H1 (cell line): ENCODE measurements around the gene CAMKMT. TPM values are rescaled to one million over a fixed set of nuclear protein-coding genes. Genes with fewer than 3 reads are reported as not detected.

Experiments used
- SRF ChIP-seq: IDR thresholded peaks from 2 replicates; pipeline ENCODE4 v1.6.1; 2011; ENCODE audit warnings: mild to moderate bottlenecking, low read depth, low read length, moderate library complexity
- TAF1 ChIP-seq: IDR thresholded peaks from 2 replicates; pipeline ENCODE4 v1.6.1; 2011; ENCODE audit warnings: mild to moderate bottlenecking, low read depth, low read length
- TCF12 ChIP-seq: IDR thresholded peaks from 2 replicates; pipeline ENCODE4 v1.6.1; 2011; ENCODE audit warnings: low read depth, mild to moderate bottlenecking, low read length
- TEAD4 ChIP-seq: IDR thresholded peaks from 2 replicates; pipeline ENCODE4 v1.6.1; 2012; ENCODE audit warnings: low read depth, low read length, inconsistent platforms, mixed read lengths
- polyA plus RNA-seq, 7 experiments: library from polyadenylated mRNA; depleted of rRNA in 3 of 7; stranded (reverse) in 5 of 7; unstranded in 2 of 7; fragments of >200 nt in 5 of 7; fragments of 200-250 nt in 2 of 7; gene quantifications; 1 replicate in 5 of 7; 2 replicates in 1 of 7; 4 replicates in 1 of 7; pipeline versions ENCODE4 v1.2.1 to v1.2.3, GENCODE V29; 2011 to 2013; ENCODE audit warnings: missing spikeins in 2 of 7, mixed read lengths in 2 of 7
- total RNA-seq: library from RNA; stranded (reverse); fragmentation: NEBNext Ultra II Directional; extraction: Animal tissue kit (Norgen Biotek cat#: 25700); gene quantifications from 2 replicates; pipeline ENCODE4 v1.2.1, GENCODE V29; 2021

Gene CAMKMT
- total and polyA plus RNA-seq, 2 of the 8 experiments (the other 6 are each of a cell fraction or from before 2014, with no cell fraction given): 14.7 to 22.4 TPM

GRCh38 chr2:44349506-44349905 is 12.2 kb upstream of the CAMKMT start (continued):
- TF ChIP-seq TAF1 (no peak), SRF (no peak), TCF12 (no peak), TEAD4 (no peak)
